PC-9 (cell line): ENCODE measurements around the gene SOX12.

Experiments
- CTCF ChIP-seq: fragments of 200-600 bp; sonication (generic); conservative IDR thresholded peaks from 2 replicates; pipeline ENCODE4 v1.6.1; 2017; ENCODE audit warnings: mixed run types, antibody characterized with exemption, mild to moderate bottlenecking, moderate library complexity
- EZH2 ChIP-seq: fragments of 200-600 bp; sonication (generic); IDR thresholded peaks from 2 replicates; pipeline ENCODE4 v1.8.0; 2017; ENCODE audit warnings: antibody characterized with exemption, low read depth

GRCh38 chr20:286508-286907, 38.8 kb upstream of the SOX12 start:
- TF ChIP-seq CTCF (no peak), EZH2 (no peak)
